Brain microvascular endothelial cell (primary cell): ENCODE measurements around the gene STRIP1.

Experiments used
- DNase-seq: peaks from one replicate; pipeline ENCODE4 v3.0.0-alpha.2; 2020
- H3K27ac ChIP-seq: fragments of 250-450 bp; sonication (Bioruptor Pico); 2 replicates; pipeline ENCODE4 v1.5.1; 2020; ENCODE audit warnings: mild to moderate bottlenecking, moderate library complexity
- H3K27me3 ChIP-seq: fragments of 250-450 bp; sonication (Bioruptor Pico); replicated peaks from 2 replicates; pipeline ENCODE4 v1.5.1; 2020; ENCODE audit warnings: mild to moderate bottlenecking
- H3K36me3 ChIP-seq: fragments of 250-450 bp; sonication (Bioruptor Pico); replicated peaks from 2 replicates; pipeline ENCODE4 v1.5.1; 2020; ENCODE audit warnings: mild to moderate bottlenecking
- H3K4me3 ChIP-seq: 2 replicates; pipeline ENCODE4 v1.5.1; 2011; ENCODE audit warnings: low read depth, mild to moderate bottlenecking, control low read depth, low read length, moderate library complexity
- in situ Hi-C: cut with HindIII; loops from 2 replicates; pipeline ENCODE4 v1.10.0; 2017; ENCODE audit warnings: low sequenced_read_pairs, low pct_ligation_motif_present
- TF ChIP-seq, protein P1 (sequence below): IDR thresholded peaks from 2 replicates; pipeline ENCODE4 v1.5.1; 2011; ENCODE audit warnings: low read depth, mild to moderate bottlenecking, moderate library complexity, low read length, control low read depth, inconsistent platforms; ENCODE audit errors: missing control alignments

Gene STRIP1

DNA sequence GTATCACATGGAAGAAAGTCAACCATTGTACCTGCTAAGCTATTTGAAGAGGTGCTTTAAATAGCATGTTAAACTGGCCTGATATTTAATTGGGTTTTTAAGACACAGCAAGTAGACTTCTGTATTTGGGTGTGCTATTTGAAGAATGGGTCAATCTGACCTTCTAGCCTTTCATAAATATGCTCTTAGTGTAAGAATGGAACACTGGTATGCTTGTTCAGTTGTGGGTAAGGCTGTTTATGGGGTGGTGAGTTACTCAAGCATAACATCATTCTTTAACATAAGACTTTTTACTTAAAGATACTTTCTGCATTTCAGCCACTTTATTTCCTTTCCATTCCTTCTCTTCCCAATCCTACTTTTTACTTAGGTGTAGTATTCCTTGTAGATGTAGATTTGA, 28.5 kb upstream of the STRIP1 start:
- DNase-seq, result no peak
- no peaks in the 10 kb centered on the region for H3K27me3 ChIP-seq
- in situ Hi-C loops, result no loop called here
- TF ChIP-seq, protein P1, sequence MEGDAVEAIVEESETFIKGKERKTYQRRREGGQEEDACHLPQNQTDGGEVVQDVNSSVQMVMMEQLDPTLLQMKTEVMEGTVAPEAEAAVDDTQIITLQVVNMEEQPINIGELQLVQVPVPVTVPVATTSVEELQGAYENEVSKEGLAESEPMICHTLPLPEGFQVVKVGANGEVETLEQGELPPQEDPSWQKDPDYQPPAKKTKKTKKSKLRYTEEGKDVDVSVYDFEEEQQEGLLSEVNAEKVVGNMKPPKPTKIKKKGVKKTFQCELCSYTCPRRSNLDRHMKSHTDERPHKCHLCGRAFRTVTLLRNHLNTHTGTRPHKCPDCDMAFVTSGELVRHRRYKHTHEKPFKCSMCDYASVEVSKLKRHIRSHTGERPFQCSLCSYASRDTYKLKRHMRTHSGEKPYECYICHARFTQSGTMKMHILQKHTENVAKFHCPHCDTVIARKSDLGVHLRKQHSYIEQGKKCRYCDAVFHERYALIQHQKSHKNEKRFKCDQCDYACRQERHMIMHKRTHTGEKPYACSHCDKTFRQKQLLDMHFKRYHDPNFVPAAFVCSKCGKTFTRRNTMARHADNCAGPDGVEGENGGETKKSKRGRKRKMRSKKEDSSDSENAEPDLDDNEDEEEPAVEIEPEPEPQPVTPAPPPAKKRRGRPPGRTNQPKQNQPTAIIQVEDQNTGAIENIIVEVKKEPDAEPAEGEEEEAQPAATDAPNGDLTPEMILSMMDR, result no peak
- H3K4me3 ChIP-seq, result no peak overlapping the region
- H3K27ac ChIP-seq, result no peak overlapping the region
- peaks cover 17% of the 10 kb centered on the region for H3K36me3 ChIP-seq

DNA sequence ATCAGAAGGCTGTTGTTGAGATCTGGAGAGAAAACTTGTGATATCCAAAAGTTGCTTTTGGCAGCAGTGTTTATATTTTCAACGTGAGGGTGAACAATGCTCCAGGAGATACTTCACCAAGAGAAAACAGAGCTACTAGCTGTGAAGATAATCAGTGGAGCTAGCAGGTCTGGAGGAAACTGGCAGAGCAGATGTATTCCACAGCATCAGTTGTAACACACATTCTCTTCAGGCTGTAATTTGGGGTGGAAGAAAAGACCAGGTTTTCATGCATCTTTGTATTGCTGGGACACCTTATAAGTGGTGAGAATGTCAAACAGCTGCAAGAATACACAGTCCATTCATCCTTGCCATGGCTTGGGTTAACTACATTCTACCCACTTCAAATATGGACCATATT, 27.9 kb upstream of the STRIP1 start:
- in situ Hi-C loops, result no loop called here
- DNase-seq, result no peak

DNA sequence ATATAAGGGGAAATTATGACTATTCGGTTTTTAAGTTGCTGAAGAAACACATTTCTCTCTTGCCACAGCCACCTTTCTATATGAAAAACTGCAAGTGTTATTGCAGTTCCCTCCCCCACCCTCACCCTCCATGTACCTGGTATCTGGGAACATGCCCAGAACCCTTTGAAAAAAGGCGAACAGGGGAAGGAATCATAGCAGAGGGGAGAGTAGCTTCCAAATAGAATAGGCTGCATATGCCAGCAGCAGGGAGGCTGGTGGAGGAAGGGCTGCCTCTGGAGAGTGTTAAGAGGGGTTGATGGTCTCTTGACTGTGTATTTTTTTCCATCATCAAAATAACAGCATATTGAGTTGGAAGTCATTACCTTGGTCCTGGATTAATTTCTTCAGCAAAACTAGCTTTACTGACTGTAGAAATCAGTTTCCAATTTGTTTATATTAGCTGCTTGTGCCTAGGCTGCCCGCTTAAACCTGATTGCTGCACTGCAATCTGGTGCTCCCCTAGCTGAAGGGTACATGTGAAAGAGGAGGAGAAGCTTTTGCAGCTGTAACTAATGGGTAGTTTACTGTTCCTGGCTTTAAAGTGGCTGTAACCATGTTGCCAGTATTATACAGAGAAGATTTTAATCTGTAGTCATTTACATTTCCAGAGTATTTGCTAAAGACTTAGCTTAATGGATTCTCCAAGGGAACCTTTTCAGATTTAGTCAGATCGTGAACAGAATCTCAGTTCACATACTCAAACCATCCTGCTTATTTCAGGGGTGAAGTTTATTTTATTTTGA, 27.2 kb upstream of the STRIP1 start:
- peaks cover 27% of the 10 kb centered on the region for H3K36me3 ChIP-seq
- no peak overlapping the region for H3K4me3 ChIP-seq
- no peak for DNase-seq
- in situ Hi-C loops, result no loop called here
- TF ChIP-seq, protein P1, result no peak
- no peak overlapping the region for H3K27ac ChIP-seq
- no peaks in the 10 kb centered on the region for H3K27me3 ChIP-seq

More for the DNA sequence above, 27.9 kb upstream of the STRIP1 start:
- H3K4me3 ChIP-seq, result no peak overlapping the region
- H3K27ac ChIP-seq, result no peak overlapping the region
- TF ChIP-seq, protein P1, result no peak
- H3K36me3 ChIP-seq, result peaks cover 21% of the 10 kb centered on the region
- no peaks in the 10 kb centered on the region for H3K27me3 ChIP-seq

DNA sequence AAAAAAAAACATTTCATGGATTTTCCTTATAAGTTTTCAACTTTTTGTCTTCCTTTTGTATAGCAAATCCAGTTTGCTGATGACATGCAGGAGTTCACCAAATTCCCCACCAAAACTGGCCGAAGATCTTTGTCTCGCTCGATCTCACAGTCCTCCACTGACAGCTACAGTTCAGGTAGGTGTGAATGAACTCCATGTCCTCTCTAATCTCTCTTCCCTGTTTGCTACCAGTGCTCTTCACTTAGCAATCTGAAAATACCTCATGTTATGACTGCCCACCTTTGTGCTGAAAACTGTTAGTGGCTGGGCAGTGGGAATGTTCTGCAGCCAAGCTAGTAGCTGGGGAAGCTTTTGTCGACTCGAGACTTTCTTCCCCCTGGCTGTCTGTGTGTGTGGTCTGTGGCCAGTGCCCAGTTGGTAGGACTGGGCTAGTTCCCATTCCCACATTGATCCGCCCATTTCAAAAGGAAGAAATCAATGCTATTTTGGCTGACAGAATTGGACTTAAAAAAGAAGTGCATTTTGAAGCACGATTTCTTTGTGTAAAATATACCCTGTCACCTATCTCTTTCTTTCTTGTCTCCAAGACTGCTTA, 25.4 kb upstream of the STRIP1 start:
- Histone ChIP-seq H3K27ac (no peak overlapping the region), H3K4me3 (no peak overlapping the region), H3K36me3 (peaks cover 34% of the 10 kb centered on the region), H3K27me3 (no peaks in the 10 kb centered on the region)
- in situ Hi-C loops, result no loop called here
- TF ChIP-seq, protein P1, result no peak
- no peak for DNase-seq

DNA sequence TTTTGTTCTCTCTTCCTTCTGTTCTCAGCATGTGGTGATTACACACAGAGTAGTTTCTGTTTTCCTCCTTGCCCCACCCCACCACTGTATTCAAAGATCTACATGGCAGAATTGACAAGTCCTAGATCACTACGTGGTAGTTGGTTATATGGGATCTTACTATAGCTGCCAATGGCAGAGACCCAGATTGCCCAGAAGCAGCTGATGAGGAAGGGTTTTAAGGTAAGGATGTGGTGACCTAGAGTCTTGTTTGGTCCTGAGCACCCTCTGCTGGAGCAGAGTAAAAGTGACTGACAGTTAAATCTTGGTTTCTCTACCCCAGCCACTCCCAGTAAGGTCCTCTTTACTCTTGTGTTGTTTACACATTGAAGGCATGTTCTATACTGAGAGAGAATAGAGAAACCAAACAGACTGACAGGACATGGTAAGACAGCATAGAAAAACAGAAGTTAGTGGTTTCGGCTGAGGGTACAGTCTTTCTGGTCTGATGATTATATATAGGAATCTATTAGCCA, 22.8 kb upstream of the STRIP1 start:
- TF ChIP-seq, protein P1, result peak; percentile 75
- Histone ChIP-seq H3K27me3 (no peaks in the 10 kb centered on the region), H3K27ac (no peak overlapping the region), H3K36me3 (peaks cover 56% of the 10 kb centered on the region), H3K4me3 (no peak overlapping the region)
- in situ Hi-C loops, result no loop called here
- DNase-seq, result peak; percentile 48
